ENCODE measurements around the gene SPRED3. TPM values are rescaled to one million over a fixed set of nuclear protein-coding genes. Genes with fewer than 3 reads are reported as not detected.

The SPRED3 gene
- total RNA-seq, 2 experiments from 2014 or later: 0.09 to 3.0 TPM

- intact Hi-C loops (cut with micrococcal nuclease; ENCODE audit: unreplicated experiment): no loop called here
- Histone ChIP-seq H3K36me3 (ENCODE audit: insufficient read depth, low read length) (no peaks in the 10 kb centered on the region), H3K27ac (ENCODE audit: low read depth, low read length, poor library complexity, severe bottlenecking) (no peak overlapping the region), H3K9me2 (ENCODE audit: insufficient read depth, low read length) (no peaks in the 10 kb centered on the region), H4K20me1 (ENCODE audit: insufficient read depth, low read length) (no peaks in the 10 kb centered on the region), H3K79me2 (ENCODE audit: insufficient read depth, low read depth, low read length) (no peaks in the 10 kb centered on the region), H3K9me3 (ENCODE audit: low read length) (no peaks in the 10 kb centered on the region), H3K4me3 (ENCODE audit: low read depth, low read length, poor library complexity, severe bottlenecking) (peak overlapping the region; percentile 71), H3K4me2 (ENCODE audit: low read length) (peak overlapping the region; percentile 90), H3K4me1 (ENCODE audit: insufficient read depth, low read length, poor library complexity, severe bottlenecking) (peaks cover 11% of the 10 kb centered on the region), H2AFZ (ENCODE audit: low read length) (0 out of 2 replicates have a peak overlapping the region, but pooled peaks have one; percentile 32)
- ChIA-PET CTCF (ENCODE audit: unreplicated experiment) (interaction anchor here (0.6 kb wide), 1 partner anchor 41 kb away, joined by 4 read pairs; no protein-coding TSS in a partner anchor), POLR2A (interaction anchor here (0.6 to 1.8 kb wide), 2 partner anchors 13 to 139 kb away, joined by 3 to 10 read pairs; partner anchors contain the start of gene PSMD8)
- TF ChIP-seq CTCF (conservative IDR thresholded peaks at IDR 0.05; ENCODE audit: low read length): no peak
- TF ChIP-seq EZH2phosphoT487 (IDR thresholded peaks at IDR 0.05; ENCODE audit: borderline replicate concordance, low read depth, low read length): no peak
- no TSS peak for BruUV-seq (replicated peaks)
- DNase-seq (ENCODE audit: low spot score): no peak
Measured at GRCh38 chr19:38360839-38361631, 27.5 kb upstream of the SPRED3 start.

GRCh38 chr19:38361633-38362075, 26.8 kb upstream of the SPRED3 start:
- Histone ChIP-seq H3K9me2 (ENCODE audit: insufficient read depth, low read length) (no peaks in the 10 kb centered on the region), H3K27ac (ENCODE audit: low read depth, low read length, poor library complexity, severe bottlenecking) (no peak overlapping the region), H3K9me3 (ENCODE audit: low read length) (no peaks in the 10 kb centered on the region), H4K20me1 (ENCODE audit: insufficient read depth, low read length) (no peaks in the 10 kb centered on the region), H3K4me1 (ENCODE audit: insufficient read depth, low read length, poor library complexity, severe bottlenecking) (peaks cover 11% of the 10 kb centered on the region), H3K4me2 (ENCODE audit: low read length) (peak overlapping the region; percentile 90), H3K4me3 (ENCODE audit: low read depth, low read length, poor library complexity, severe bottlenecking) (peak overlapping the region; percentile 71), H2AFZ (ENCODE audit: low read length) (peak overlapping the region; percentile 32; the same call in 1 of the 2 replicates), H3K36me3 (ENCODE audit: insufficient read depth, low read length) (no peaks in the 10 kb centered on the region), H3K79me2 (ENCODE audit: insufficient read depth, low read depth, low read length) (no peaks in the 10 kb centered on the region)
- ChIA-PET POLR2A (interaction anchor here (1.1 to 1.8 kb wide), 2 partner anchors 12 to 13 kb away, joined by 8 to 10 read pairs; partner anchors contain the start of gene PSMD8), CTCF (ENCODE audit: unreplicated experiment) (no interaction called here)
- intact Hi-C loops (cut with micrococcal nuclease; ENCODE audit: unreplicated experiment): no loop called here
- no TSS peak for BruUV-seq (replicated peaks)
- TF ChIP-seq EZH2phosphoT487 (IDR thresholded peaks at IDR 0.05; ENCODE audit: borderline replicate concordance, low read depth, low read length): no peak
- 0 out of 2 replicates have a peak, but pooled peaks have one; percentile 14 for TF ChIP-seq CTCF (conservative IDR thresholded peaks at IDR 0.05; ENCODE audit: low read length)
- peak; percentile 82 for DNase-seq (ENCODE audit: low spot score)

Measured in OCI-LY7 (cell line).